NT2/D1 (cell line): Measurements from ENCODE around the gene NADK.
"Not testable (repeated sequence)": the region's sequence is repeated elsewhere in the genome, so short reads cannot be mapped to it uniquely, and the experiment has no call there.

Experiments used
- DNase-seq: peaks from one replicate; pipeline ENCODE4 v3.0.0-alpha.2; 2011; ENCODE audit warnings: low read depth, low spot score
- H3K27me3 ChIP-seq: 2 replicates; pipeline ENCODE4 v1.6.0; 2011; ENCODE audit warnings: mild to moderate bottlenecking; ENCODE audit not compliant: insufficient read length, insufficient read depth
- H3K36me3 ChIP-seq: 2 replicates; pipeline ENCODE4 v1.6.1; 2011; ENCODE audit warnings: mild to moderate bottlenecking, low read length, mixed read lengths; ENCODE audit not compliant: insufficient read depth, insufficient read length
- H3K4me1 ChIP-seq: 2 replicates; pipeline ENCODE4 v1.5.1; 2011; ENCODE audit not compliant: insufficient read depth, insufficient read length
- H3K4me3 ChIP-seq: 2 replicates; pipeline ENCODE4 v1.5.1; 2011; ENCODE audit warnings: low read depth; ENCODE audit not compliant: insufficient read length
- H3K9ac ChIP-seq: 2 replicates; pipeline ENCODE4 v1.6.0; 2011; ENCODE audit warnings: low read depth; ENCODE audit not compliant: insufficient read length
- H3K9me3 ChIP-seq: 2 replicates; pipeline ENCODE4 v1.5.1; 2011; ENCODE audit warnings: mild to moderate bottlenecking, low read length; ENCODE audit not compliant: insufficient read depth
- SUZ12 ChIP-seq: IDR thresholded peaks from 2 replicates; pipeline ENCODE4 v1.6.1; 2011; ENCODE audit not compliant: insufficient read length, insufficient read depth; ENCODE audit errors: extremely low read depth
- YY1 ChIP-seq: IDR thresholded peaks from 2 replicates; pipeline ENCODE4 v1.6.1; 2011; ENCODE audit not compliant: insufficient read length, insufficient read depth
- ZNF274 ChIP-seq: IDR thresholded peaks from 2 replicates; pipeline ENCODE4 v1.6.1; 2011; ENCODE audit warnings: mild to moderate bottlenecking, low read depth, low read length

The NADK gene

DNA sequence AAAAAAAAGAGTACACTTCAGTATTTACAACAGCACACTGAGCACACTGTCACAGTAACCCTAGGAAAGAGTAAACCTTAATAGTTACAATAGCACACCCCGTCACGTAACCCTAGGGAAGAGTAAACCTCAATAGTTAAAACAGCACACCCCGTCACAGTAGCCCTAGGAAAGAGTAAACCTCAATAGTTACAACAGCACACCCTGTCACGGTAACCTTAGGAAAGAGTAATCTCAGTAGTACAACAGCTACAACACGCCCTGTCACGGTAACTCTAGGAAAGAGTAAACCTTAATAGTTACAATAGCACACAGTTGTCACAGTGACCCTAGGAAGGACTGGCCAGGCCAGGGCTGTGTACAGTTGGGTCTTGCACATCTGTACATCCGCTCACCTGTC is 57.1 kb downstream of the NADK start:
- no peaks in the 10 kb centered on the region for H3K27me3 ChIP-seq
- DNase-seq: no peak
- peaks cover 34% of the 10 kb centered on the region for H3K36me3 ChIP-seq
- H3K9ac ChIP-seq: no peak overlapping the region
- H3K9me3 ChIP-seq: no peaks in the 10 kb centered on the region
- no peak overlapping the region for H3K4me3 ChIP-seq
- no peak for TF ChIP-seq YY1
- TF ChIP-seq SUZ12: no peak
- no peak for TF ChIP-seq ZNF274
- H3K4me1 ChIP-seq: no peaks in the 10 kb centered on the region

DNA sequence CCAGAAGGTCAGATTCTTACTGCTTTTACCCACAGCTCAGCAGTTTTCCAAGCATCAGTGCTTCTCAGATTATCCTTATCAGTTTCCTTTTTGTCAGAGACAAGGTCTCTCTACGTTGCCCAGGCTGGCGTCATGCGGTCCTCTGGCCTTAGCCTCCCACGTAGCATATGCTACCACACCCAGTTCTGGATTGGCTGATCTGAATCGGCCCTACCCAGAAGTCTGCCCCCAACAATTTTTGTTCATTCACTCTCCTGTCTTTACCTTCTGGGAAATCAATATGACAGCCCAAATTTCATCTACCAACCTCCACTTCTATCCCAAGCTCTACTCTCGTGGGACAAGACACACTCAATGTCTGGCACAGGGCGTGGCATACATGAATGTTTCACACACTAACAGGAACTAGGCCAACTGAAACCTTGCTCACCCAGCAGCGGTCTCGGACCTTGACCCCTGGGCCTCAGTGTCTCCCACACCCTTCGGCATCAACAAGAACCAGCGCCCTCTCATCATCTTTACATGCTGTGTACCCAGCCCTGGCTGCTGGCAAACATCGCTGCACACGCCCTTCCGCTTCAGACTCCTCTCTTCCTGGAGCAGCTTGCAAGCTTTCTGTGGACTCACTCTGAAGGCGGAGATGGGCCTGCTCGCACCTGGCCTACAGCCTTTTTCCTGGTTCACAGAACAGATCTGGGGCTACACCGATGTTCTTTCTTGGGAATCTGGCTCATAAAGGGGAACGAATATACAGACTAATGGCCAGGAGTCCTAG is 63.0 kb downstream of the NADK start:
- not testable (repeated sequence) for H3K9me3 ChIP-seq, H3K27me3 ChIP-seq, DNase-seq, H3K4me1 ChIP-seq, H3K9ac ChIP-seq, H3K4me3 ChIP-seq
- H3K36me3 ChIP-seq: peaks cover 27% of the 10 kb centered on the region

DNA sequence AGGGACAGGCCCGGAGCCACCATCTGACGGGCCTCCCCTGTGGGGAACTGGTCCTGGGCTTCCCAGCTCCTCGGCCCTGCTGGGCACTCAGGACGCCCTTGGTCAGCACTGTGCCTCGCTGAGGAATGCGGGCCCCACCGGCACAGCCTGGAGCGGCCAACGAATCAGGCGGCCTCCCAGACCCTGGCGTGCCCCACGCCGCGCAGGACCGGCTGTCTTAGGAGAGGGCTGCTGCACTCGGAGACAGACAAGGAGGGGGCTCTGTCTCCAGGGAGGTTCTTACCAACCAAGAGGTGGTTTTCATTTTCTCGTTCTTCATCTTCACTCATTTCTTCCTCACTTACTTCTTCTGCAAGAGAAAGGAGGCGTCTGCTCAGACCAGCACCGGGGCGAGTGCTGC is 70.4 kb downstream of the NADK start:
- H3K4me1 ChIP-seq, H3K36me3 ChIP-seq, H3K27me3 ChIP-seq, DNase-seq, H3K9ac ChIP-seq, H3K9me3 ChIP-seq, H3K4me3 ChIP-seq: not testable (repeated sequence)

DNA sequence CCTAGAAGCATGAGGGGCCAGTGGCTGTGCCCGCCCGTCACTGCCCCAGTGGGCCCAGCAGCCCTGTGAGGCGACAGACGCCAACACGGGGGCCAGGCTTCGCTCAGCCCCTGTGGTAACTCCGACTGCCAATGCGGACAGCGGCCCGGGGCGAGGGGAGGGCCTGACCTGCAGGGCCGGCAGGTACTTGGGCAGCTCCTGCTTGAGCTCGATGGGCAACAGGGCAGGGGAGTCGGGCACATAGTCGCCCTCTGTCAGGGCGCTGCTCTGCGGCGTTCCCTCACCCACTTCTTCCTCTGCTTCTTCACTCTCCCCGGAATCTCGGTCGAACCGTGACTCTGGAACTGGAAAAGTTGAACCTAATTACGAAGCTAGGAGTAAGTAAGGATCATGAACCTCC is 71.0 kb downstream of the NADK start:
- not testable (repeated sequence) for H3K36me3 ChIP-seq, H3K27me3 ChIP-seq, H3K9me3 ChIP-seq, H3K9ac ChIP-seq, H3K4me3 ChIP-seq, H3K4me1 ChIP-seq, DNase-seq

DNA sequence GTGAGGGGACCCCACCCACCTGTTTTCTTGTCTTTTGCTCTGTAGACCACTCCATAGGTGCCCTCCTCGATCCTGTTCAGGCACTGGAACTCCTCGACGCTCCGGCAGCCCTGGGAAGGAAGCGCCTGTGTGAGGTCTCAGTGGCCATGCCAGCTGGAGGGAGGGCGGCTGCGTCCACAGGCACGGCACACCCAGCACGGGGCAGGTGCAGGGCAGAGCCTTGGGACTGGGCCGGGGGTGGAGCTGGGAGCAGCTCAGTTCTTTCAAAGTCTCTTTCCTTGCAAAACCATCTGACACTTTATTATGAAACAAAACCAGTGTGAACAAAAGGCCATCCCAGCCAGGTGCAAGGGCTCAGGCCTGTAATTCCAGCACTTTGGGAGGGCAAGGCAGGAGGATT is 72.6 kb downstream of the NADK start:
- not testable (repeated sequence) for H3K27me3 ChIP-seq, H3K36me3 ChIP-seq, H3K4me1 ChIP-seq, H3K4me3 ChIP-seq, H3K9ac ChIP-seq, H3K9me3 ChIP-seq, DNase-seq

DNA sequence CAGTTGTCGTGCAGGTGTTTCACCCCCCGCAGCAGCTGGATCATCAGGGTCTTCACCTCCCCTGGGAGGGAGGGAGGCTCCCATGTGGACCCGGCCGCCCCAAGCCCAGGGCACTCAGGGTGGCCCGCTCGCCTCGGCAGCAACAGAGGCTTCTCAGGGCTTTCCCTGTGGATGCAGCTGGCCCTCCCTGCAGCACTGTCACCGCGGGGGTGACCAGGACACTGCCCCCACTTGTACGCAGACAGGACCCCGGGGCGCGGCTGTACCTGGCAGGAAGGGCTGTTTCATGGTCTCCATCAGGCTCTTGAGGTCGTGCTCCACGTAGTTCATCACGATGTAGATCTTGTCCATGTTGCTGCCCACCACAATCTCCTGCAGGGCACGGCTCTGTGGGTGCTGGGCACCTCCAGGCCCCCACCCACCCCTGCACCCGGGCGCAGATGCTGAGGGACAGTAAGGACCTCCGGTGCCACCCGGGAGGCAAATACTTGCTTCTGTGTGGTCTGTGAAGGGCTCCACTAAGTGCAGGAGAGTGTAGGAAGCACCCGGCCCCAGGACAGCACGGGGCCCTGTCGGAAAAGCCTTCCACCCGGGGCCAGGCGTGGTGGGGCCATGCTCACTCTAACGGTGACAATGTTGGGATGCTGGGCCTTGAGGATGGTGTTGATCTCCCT is 73.8 kb downstream of the NADK start:
- H3K36me3 ChIP-seq, H3K4me1 ChIP-seq, H3K9ac ChIP-seq, H3K4me3 ChIP-seq, H3K27me3 ChIP-seq, DNase-seq, H3K9me3 ChIP-seq: not testable (repeated sequence)

DNA sequence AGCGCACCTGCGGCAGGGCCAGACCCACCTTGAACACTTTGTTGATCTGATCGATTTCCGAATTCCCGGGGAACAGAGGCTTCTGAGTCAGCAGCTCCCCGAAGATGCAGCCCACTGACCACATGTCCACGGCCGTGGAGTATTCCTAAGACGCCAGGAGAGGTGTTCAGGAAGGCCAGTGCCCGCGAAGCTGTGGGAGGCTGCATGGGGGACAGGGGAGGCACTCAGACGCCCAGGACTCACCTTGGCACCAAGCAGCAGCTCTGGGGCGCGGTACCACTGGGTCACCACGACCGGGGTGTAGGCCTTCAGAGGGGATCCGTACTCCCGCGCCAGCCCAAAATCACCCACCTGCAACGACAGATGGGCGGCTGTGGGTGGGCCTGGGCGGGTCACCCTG is 74.5 kb downstream of the NADK start:
- H3K9me3 ChIP-seq: no peaks in the 10 kb centered on the region
- TF ChIP-seq ZNF274 (no peak), SUZ12 (no peak), YY1 (no peak)
- peaks cover 6% of the 10 kb centered on the region for H3K36me3 ChIP-seq
- DNase-seq: no peak
- H3K27me3 ChIP-seq: no peaks in the 10 kb centered on the region
- H3K4me1 ChIP-seq: no peaks in the 10 kb centered on the region
- H3K9ac ChIP-seq: no peak overlapping the region
- H3K4me3 ChIP-seq: no peak overlapping the region

DNA sequence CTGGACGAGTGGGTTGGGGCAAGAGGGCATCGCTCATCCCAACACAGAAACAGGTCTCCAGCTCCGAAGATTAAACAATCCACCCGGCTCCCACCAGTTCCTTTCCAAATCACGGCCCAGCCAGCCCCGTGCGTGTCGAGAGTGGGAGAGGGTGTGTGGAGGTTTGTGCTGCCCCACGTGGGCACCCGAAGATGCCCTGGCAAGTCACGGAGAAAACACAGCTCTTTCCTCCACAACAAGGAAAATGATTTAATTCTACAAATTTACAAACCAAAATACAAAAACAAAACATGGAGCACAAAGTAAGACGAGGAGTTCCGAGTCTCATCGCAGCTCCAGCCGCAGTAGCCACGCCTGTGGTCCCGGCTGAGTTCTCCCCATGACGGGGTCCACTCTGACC is 75.8 kb downstream of the NADK start:
- not testable (repeated sequence) for H3K4me3 ChIP-seq, H3K9me3 ChIP-seq, DNase-seq, H3K27me3 ChIP-seq, H3K9ac ChIP-seq, H3K4me1 ChIP-seq, H3K36me3 ChIP-seq
